Measurements from ENCODE around the gene DENND1C.
A peak's percentile ranks its signal among the peaks of the same experiment; 100 is the strongest.

The DENND1C gene

GRCh38 chr19:6495947-6496346 is 14.4 kb upstream of the DENND1C start:
- TF ChIP-seq CTCF (IDR thresholded peaks at IDR 0.05; ENCODE audit: low read depth, low read length, missing control alignments) = no peak
- no peak for DNase-seq (ENCODE audit: low read depth)
- H3K4me3 ChIP-seq (ENCODE audit: low read depth, low read length) = no peak overlapping the region

GRCh38 chr19:6494438-6495036 is 12.9 kb upstream of the DENND1C start:
- TF ChIP-seq CTCF (IDR thresholded peaks at IDR 0.05; ENCODE audit: low read depth, low read length, missing control alignments) = no peak
- no peak for DNase-seq (ENCODE audit: low read depth)

GRCh38 chr19:6491802-6492592 is 10.4 kb upstream of the DENND1C start:
- TF ChIP-seq CTCF (IDR thresholded peaks at IDR 0.05; ENCODE audit: low read depth, low read length, missing control alignments) = no peak
- no peak for DNase-seq (ENCODE audit: low read depth)
- no peak overlapping the region for H3K4me3 ChIP-seq (ENCODE audit: low read depth, low read length)

More at GRCh38 chr19:6494438-6495036, 12.9 kb upstream of the DENND1C start:
- no peak overlapping the region for H3K4me3 ChIP-seq (ENCODE audit: low read depth, low read length)

- no peak for TF ChIP-seq CTCF (IDR thresholded peaks at IDR 0.05; ENCODE audit: low read depth, low read length, missing control alignments)
- peak overlapping the region; percentile 68 for H3K4me3 ChIP-seq (ENCODE audit: low read depth, low read length)
- DNase-seq (ENCODE audit: low read depth) = no peak
These were observed 8.5 kb upstream of the DENND1C start for GRCh38 chr19:6490134-6490533.

GRCh38 chr19:6489278-6490061 is 7.9 kb upstream of the DENND1C start:
- no peak for TF ChIP-seq CTCF (IDR thresholded peaks at IDR 0.05; ENCODE audit: low read depth, low read length, missing control alignments)
- peak; percentile 57 for DNase-seq (ENCODE audit: low read depth)
- H3K4me3 ChIP-seq (ENCODE audit: low read depth, low read length) = peak overlapping the region; percentile 68

- no peak overlapping the region for H3K4me3 ChIP-seq (ENCODE audit: low read depth, low read length)
- DNase-seq (ENCODE audit: low read depth) = no peak
- TF ChIP-seq CTCF (IDR thresholded peaks at IDR 0.05; ENCODE audit: low read depth, low read length, missing control alignments) = no peak
These were observed 3.2 kb upstream of the DENND1C start for GRCh38 chr19:6484831-6485230.

Measured in GM12864 (cell line).